ENCODE results near the gene NIPSNAP3A.

DNA sequence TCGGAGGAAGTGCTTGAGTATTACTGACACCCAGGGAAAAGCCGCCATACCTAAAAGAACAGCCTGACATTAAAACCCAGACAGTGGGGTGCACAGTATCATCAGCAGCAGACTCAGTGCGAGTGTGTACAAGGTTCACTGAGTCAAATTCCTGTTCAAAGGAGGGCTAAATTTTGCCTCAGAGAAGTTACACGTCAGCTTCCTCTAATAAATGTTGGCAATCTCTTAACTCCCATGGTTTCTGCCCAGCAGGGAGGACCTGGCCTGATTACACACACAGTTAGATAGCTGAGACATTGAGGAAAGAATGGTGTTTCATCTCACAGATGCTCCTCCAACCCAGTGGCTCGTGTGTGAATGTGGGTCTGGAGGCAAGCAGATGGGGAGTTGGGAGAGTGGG is 54.6 kb downstream of the NIPSNAP3A start:
- TF ChIP-seq, protein P1, sequence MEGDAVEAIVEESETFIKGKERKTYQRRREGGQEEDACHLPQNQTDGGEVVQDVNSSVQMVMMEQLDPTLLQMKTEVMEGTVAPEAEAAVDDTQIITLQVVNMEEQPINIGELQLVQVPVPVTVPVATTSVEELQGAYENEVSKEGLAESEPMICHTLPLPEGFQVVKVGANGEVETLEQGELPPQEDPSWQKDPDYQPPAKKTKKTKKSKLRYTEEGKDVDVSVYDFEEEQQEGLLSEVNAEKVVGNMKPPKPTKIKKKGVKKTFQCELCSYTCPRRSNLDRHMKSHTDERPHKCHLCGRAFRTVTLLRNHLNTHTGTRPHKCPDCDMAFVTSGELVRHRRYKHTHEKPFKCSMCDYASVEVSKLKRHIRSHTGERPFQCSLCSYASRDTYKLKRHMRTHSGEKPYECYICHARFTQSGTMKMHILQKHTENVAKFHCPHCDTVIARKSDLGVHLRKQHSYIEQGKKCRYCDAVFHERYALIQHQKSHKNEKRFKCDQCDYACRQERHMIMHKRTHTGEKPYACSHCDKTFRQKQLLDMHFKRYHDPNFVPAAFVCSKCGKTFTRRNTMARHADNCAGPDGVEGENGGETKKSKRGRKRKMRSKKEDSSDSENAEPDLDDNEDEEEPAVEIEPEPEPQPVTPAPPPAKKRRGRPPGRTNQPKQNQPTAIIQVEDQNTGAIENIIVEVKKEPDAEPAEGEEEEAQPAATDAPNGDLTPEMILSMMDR (IDR thresholded peaks at IDR 0.05), result no peak
- no peak for TF ChIP-seq EP300 (IDR thresholded peaks at IDR 0.05)
- TF ChIP-seq POLR2A (IDR thresholded peaks at IDR 0.05; ENCODE audit: low read depth), result no peak

All from esophagus muscularis mucosa (tissue), 4 donors.